DOHH2 (cell line): Measurements from ENCODE around the gene B4GALNT3.

Source experiments
- EZH2phosphoT487 ChIP-seq: fragments of 200-600 bp; sonication (generic); IDR thresholded peaks from 2 replicates; pipeline ENCODE4 v1.6.1; 2017; ENCODE audit warnings: borderline replicate concordance, mild to moderate bottlenecking, antibody characterized with exemption, low read length, moderate library complexity, mixed read lengths
- TF ChIP-seq, protein P1 (sequence below): fragments of 200-600 bp; sonication (generic); IDR thresholded peaks from one replicate; pipeline ENCODE4 v1.5.1; 2014; ENCODE audit warnings: antibody characterized with exemption, mild to moderate bottlenecking, low read depth, low read length; ENCODE audit not compliant: poor library complexity, severe bottlenecking

- TF ChIP-seq, protein P1, sequence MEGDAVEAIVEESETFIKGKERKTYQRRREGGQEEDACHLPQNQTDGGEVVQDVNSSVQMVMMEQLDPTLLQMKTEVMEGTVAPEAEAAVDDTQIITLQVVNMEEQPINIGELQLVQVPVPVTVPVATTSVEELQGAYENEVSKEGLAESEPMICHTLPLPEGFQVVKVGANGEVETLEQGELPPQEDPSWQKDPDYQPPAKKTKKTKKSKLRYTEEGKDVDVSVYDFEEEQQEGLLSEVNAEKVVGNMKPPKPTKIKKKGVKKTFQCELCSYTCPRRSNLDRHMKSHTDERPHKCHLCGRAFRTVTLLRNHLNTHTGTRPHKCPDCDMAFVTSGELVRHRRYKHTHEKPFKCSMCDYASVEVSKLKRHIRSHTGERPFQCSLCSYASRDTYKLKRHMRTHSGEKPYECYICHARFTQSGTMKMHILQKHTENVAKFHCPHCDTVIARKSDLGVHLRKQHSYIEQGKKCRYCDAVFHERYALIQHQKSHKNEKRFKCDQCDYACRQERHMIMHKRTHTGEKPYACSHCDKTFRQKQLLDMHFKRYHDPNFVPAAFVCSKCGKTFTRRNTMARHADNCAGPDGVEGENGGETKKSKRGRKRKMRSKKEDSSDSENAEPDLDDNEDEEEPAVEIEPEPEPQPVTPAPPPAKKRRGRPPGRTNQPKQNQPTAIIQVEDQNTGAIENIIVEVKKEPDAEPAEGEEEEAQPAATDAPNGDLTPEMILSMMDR, result no peak
- TF ChIP-seq EZH2phosphoT487, result no peak
These were observed 15.5 kb downstream of the B4GALNT3 start for GRCh38 chr12:475286-475685.
